Parathyroid adenoma (tissue), 2 donors: ENCODE results near the gene SLC16A11.

Source experiments
- H2AFZ ChIP-seq: fragments of 300-600 bp; sonication (generic); one replicate; pipeline ENCODE4 v1.7.0; 2017; ENCODE audit warnings: antibody characterized with exemption, mild to moderate bottlenecking
- H3K27ac ChIP-seq: fragments of 300-600 bp; sonication (generic); one replicate; pipeline ENCODE4 v1.7.0; 2017
- H3K27me3 ChIP-seq: fragments of 300-600 bp; sonication (generic); one replicate; pipeline ENCODE4 v1.7.0; 2017; ENCODE audit warnings: low read length; ENCODE audit not compliant: control insufficient read depth, insufficient read depth
- H3K36me3 ChIP-seq: fragments of 300-600 bp; sonication (generic); one replicate; pipeline ENCODE4 v1.7.0; 2017; ENCODE audit warnings: low read length; ENCODE audit not compliant: control insufficient read depth, insufficient read depth
- H3K4me1 ChIP-seq: fragments of 300-600 bp; sonication (generic); one replicate; pipeline ENCODE4 v1.7.0; 2017; ENCODE audit warnings: control low read depth
- H3K4me2 ChIP-seq: fragments of 300-600 bp; sonication (generic); one replicate; pipeline ENCODE4 v1.7.0; 2017; ENCODE audit warnings: low read length
- H3K4me3 ChIP-seq: fragments of 300-600 bp; sonication (generic); one replicate; pipeline ENCODE4 v1.7.0; 2017; ENCODE audit warnings: low read depth, low read length
- H3K79me2 ChIP-seq: fragments of 300-600 bp; sonication (generic); one replicate; pipeline ENCODE4 v1.7.0; 2017; ENCODE audit warnings: control low read depth
- H3K9ac ChIP-seq: fragments of 300-600 bp; sonication (generic); one replicate; pipeline ENCODE4 v1.7.0; 2017; ENCODE audit warnings: mild to moderate bottlenecking
- H3K9me3 ChIP-seq: fragments of 300-600 bp; sonication (generic); one replicate; pipeline ENCODE4 v1.7.0; 2017; ENCODE audit warnings: low read length; ENCODE audit not compliant: control insufficient read depth
- TF ChIP-seq, protein P1 (sequence below): fragments of 300-600 bp; sonication (generic); IDR thresholded peaks from one replicate; pipeline ENCODE4 v1.7.0; 2017; ENCODE audit warnings: antibody characterized with exemption, mild to moderate bottlenecking
- donor health status: primary hyperparathyroidism.

SLC16A11 gene

DNA sequence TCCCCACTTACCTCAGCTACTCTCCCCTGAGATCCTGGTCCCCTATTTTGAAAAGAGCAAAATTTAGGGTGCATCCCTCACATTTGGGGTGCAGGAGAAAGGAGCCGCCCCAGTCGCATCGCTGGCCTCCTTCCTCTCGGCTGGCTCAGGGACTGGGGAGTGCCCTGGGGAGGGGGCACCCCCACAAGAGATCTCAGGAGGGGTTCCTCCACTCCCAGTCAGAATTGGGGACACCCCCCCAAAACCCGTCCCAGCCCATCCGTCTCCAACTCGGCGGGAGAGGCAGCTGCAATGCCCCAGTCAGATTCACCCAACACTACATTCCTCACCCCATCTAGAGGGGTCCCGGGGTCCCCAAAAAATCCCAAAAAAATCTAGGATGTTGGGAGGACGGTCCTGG lies 24.5 kb downstream of the SLC16A11 start:
- H3K27me3 ChIP-seq, result no peaks in the 10 kb centered on the region
- peak overlapping the region; percentile 98 for H3K4me2 ChIP-seq
- TF ChIP-seq, protein P1, sequence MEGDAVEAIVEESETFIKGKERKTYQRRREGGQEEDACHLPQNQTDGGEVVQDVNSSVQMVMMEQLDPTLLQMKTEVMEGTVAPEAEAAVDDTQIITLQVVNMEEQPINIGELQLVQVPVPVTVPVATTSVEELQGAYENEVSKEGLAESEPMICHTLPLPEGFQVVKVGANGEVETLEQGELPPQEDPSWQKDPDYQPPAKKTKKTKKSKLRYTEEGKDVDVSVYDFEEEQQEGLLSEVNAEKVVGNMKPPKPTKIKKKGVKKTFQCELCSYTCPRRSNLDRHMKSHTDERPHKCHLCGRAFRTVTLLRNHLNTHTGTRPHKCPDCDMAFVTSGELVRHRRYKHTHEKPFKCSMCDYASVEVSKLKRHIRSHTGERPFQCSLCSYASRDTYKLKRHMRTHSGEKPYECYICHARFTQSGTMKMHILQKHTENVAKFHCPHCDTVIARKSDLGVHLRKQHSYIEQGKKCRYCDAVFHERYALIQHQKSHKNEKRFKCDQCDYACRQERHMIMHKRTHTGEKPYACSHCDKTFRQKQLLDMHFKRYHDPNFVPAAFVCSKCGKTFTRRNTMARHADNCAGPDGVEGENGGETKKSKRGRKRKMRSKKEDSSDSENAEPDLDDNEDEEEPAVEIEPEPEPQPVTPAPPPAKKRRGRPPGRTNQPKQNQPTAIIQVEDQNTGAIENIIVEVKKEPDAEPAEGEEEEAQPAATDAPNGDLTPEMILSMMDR, result no peak
- no peaks in the 10 kb centered on the region for H3K9me3 ChIP-seq
- no peaks in the 10 kb centered on the region for H3K36me3 ChIP-seq
- H2AFZ ChIP-seq, result peak overlapping the region; percentile 97
- H3K79me2 ChIP-seq, result no peaks in the 10 kb centered on the region
- no peak overlapping the region for H3K9ac ChIP-seq
- peak overlapping the region; percentile 86 for H3K4me3 ChIP-seq
- peak overlapping the region; percentile 60 for H3K27ac ChIP-seq
- H3K4me1 ChIP-seq, result peaks cover 4% of the 10 kb centered on the region

- H3K4me3 ChIP-seq, result peak overlapping the region; percentile 86
- no peaks in the 10 kb centered on the region for H3K27me3 ChIP-seq
- H2AFZ ChIP-seq, result no peak overlapping the region
- no peaks in the 10 kb centered on the region for H3K9me3 ChIP-seq
- no peaks in the 10 kb centered on the region for H3K36me3 ChIP-seq
- no peak overlapping the region for H3K9ac ChIP-seq
- no peaks in the 10 kb centered on the region for H3K79me2 ChIP-seq
- TF ChIP-seq, protein P1, result no peak
- H3K4me2 ChIP-seq, result peak overlapping the region; percentile 98
- H3K27ac ChIP-seq, result peak overlapping the region; percentile 60
- peaks cover 9% of the 10 kb centered on the region for H3K4me1 ChIP-seq
Measured at GRCh38 chr17:7018331-7018964, 25.4 kb downstream of the SLC16A11 start.

- Histone ChIP-seq H3K27ac (peak overlapping the region; percentile 60), H2AFZ (no peak overlapping the region), H3K79me2 (no peaks in the 10 kb centered on the region), H3K9me3 (no peaks in the 10 kb centered on the region), H3K4me1 (peaks cover 11% of the 10 kb centered on the region), H3K9ac (no peak overlapping the region), H3K4me2 (peak overlapping the region; percentile 98), H3K27me3 (no peaks in the 10 kb centered on the region), H3K36me3 (no peaks in the 10 kb centered on the region), H3K4me3 (peak overlapping the region; percentile 86)
- TF ChIP-seq, protein P1, result no peak
Measured at GRCh38 chr17:7017827-7018200, 26.1 kb downstream of the SLC16A11 start.

DNA sequence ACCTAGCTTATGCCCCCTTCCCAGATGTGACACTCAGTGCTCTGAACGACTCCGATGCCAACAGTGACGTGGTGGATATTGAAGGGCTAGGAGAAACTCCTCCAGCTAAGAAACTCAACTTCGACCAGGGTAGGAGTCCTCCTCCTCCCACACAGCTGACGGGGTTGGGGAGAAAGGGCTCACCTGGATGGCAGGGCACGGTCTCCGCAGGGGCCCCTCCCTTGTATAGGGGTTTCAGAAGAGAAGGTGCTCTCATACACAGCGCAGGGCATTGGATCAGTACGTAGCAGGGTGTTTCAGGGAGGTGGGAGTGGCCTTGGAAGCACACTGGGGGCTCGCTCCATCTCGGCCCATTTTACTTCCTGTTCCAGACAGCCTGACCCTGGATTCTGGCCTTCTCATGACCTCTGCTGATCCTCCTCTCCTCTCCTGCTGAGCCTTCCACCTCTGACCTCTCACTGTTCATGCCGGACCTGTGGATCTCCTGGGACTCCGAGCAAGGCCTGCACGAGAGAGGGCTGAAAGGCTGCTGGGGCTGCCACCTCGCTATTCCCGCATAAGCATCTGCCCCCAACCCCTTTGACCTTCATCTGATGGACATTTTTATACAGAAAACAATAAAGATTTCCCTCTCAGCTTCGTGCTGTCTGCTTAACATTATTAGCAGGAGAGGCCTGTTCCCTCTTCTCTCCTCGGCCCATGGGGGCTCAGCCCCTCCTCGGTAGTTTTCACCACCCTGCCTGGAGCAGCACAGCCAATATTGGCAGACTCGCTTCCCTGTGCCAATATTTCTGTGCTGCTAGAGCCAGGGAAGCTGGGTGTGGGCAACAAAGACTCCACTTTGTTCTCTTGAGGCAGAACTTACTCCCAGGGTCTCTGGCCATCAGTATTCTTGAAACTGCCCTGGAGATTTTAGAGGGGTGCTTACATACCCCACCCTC lies 26.7 kb downstream of the SLC16A11 start:
- TF ChIP-seq, protein P1, result no peak
- no peaks in the 10 kb centered on the region for H3K27me3 ChIP-seq
- H3K27ac ChIP-seq, result peak overlapping the region; percentile 60
- H3K4me1 ChIP-seq, result peaks cover 11% of the 10 kb centered on the region
- H2AFZ ChIP-seq, result no peak overlapping the region
- peak overlapping the region; percentile 98 for H3K4me2 ChIP-seq
- no peak overlapping the region for H3K9ac ChIP-seq
- peaks cover 1% of the 10 kb centered on the region for H3K79me2 ChIP-seq
- H3K36me3 ChIP-seq, result no peaks in the 10 kb centered on the region
- no peaks in the 10 kb centered on the region for H3K9me3 ChIP-seq
- no peak overlapping the region for H3K4me3 ChIP-seq
